Measurements from ENCODE around the gene CLCF1.
A peak's percentile ranks its signal among the peaks of the same experiment; 100 is the strongest.
"Not testable (repeated sequence)": the region's sequence is repeated elsewhere in the genome, so short reads cannot be mapped to it uniquely, and the experiment has no call there.

CLCF1 gene

DNA sequence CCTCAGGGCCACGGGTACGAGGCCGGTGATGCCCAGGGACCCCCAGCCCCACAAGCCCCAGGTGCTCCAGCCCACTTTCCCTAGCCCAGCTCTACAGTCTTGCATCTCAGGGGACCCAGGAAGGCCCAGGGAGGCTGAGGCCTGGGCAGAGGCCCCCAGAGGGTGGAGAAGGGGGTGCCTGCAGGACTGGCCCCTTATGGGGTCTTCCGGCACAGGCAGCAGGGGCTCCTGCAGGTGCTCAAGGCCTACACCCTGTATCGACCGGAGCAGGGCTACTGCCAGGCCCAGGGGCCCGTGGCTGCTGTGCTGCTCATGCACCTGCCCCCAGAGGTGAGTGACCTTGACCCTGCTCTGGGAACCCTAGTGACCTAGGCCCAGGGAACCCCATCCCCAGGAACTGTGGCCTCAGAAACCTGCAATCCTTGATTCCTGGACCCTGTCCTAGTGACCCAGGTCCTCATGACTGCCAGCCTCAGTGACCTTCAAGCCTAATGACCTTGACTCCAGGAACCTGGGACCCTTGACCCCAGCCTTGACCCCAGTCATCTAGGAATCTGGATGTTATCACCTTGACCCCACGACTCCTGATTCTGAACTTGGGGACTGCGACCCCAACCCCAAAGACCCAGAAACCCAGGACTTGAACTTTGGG is 32.4 kb upstream of the CLCF1 start:
- Histone ChIP-seq H2AFZ (ENCODE audit: low read depth, low read length) (no peak overlapping the region), H3K4me1 (ENCODE audit: insufficient read depth, low read length) (peaks cover 14% of the 10 kb centered on the region), H3K27me3 (ENCODE audit: insufficient read depth, low read length) (no peaks in the 10 kb centered on the region), H3K4me3 (ENCODE audit: low read length) (no peak overlapping the region), H3K36me3 (ENCODE audit: insufficient read depth, low read length) (no peaks in the 10 kb centered on the region), H3K9me3 (ENCODE audit: low read length) (no peaks in the 10 kb centered on the region)

DNA sequence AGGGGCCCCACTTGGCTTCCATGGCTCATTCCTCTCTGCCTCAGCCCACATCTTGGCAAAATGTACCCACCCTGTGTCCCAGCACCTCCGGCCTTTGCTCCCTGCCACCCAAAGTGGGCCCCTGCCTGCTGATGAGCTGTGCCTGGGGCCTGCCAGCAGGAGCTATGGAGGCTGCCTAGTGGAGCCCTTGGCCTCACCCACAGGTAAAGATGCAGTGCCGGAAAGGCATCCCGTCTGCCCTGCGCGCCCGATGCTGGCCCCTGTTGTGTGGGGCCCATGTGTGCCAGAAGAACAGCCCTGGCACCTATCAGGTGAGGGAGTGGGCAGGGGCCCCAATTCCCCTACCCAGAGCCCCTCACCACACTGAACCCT is 31.8 kb upstream of the CLCF1 start:
- peaks cover 19% of the 10 kb centered on the region for H3K4me1 ChIP-seq (ENCODE audit: insufficient read depth, low read length)
- no peaks in the 10 kb centered on the region for H3K9me3 ChIP-seq (ENCODE audit: low read length)
- H3K27me3 ChIP-seq (ENCODE audit: insufficient read depth, low read length), result no peaks in the 10 kb centered on the region
- no peak overlapping the region for H3K4me3 ChIP-seq (ENCODE audit: low read length)
- H3K36me3 ChIP-seq (ENCODE audit: insufficient read depth, low read length), result peaks cover 2% of the 10 kb centered on the region
- H2AFZ ChIP-seq (ENCODE audit: low read depth, low read length), result no peak overlapping the region

DNA sequence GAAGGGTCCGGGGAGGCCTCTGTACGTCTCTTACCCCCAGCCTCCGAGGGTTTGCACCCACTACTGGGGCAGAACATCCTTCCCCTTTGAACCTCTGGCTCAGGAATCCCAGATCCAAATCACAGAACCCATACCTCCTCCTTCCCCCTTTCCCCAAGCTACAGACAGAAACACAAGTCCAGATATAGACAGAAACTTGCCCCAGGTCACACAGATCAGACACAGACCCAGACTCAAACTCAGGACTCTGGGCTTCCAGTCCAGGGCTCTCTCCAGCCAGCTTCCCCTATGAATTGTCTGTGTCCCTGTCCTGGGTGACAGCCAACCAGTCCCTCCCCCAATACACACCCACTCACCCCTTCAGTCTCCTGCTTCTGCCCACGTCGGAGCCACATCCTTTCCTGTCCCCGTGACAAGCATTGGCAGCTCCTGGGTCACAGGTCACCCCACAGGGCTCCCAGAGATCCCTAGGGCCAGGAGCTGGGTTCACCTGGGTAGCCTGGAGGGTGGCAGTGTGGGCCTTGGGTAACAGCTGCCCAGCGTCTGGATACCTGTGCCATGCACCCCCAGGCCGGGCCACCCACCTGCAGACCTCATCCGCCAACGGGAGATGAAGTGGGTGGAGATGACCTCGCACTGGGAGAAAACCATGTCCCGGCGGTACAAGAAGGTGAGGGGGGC is 31.3 kb upstream of the CLCF1 start:
- peaks cover 4% of the 10 kb centered on the region for H3K36me3 ChIP-seq (ENCODE audit: insufficient read depth, low read length)
- no peaks in the 10 kb centered on the region for H3K27me3 ChIP-seq (ENCODE audit: insufficient read depth, low read length)
- no peaks in the 10 kb centered on the region for H3K9me3 ChIP-seq (ENCODE audit: low read length)
- H3K4me1 ChIP-seq (ENCODE audit: insufficient read depth, low read length), result peaks cover 17% of the 10 kb centered on the region
- no peak overlapping the region for H2AFZ ChIP-seq (ENCODE audit: low read depth, low read length)
- H3K4me3 ChIP-seq (ENCODE audit: low read length), result no peak overlapping the region

DNA sequence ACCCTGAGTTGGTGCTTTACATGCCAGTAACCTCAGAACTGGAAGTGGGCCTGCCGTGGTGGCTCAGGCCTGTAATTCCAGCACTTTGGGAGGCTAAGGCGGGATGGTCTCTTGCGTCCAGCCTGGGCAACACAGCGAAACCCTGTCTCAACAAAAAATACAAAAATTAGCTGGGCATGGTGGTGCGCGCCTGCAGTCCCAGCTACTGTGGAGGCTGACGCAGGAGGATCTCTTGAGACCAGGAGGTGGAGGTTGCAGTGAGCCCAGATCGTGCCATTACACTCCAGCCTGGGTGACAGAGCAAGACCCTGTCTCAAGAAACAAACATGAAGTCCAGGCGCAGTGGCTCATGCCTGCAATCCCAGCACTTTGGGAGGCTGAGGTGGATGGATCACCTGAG is 29.7 kb upstream of the CLCF1 start:
- not testable (repeated sequence) for H2AFZ ChIP-seq (ENCODE audit: low read depth, low read length); H3K9me3 ChIP-seq (ENCODE audit: low read length); H3K27me3 ChIP-seq (ENCODE audit: insufficient read depth, low read length); H3K4me3 ChIP-seq (ENCODE audit: low read length)
- Histone ChIP-seq H3K4me1 (ENCODE audit: insufficient read depth, low read length) (peaks cover 17% of the 10 kb centered on the region), H3K36me3 (ENCODE audit: insufficient read depth, low read length) (peaks cover 18% of the 10 kb centered on the region)

DNA sequence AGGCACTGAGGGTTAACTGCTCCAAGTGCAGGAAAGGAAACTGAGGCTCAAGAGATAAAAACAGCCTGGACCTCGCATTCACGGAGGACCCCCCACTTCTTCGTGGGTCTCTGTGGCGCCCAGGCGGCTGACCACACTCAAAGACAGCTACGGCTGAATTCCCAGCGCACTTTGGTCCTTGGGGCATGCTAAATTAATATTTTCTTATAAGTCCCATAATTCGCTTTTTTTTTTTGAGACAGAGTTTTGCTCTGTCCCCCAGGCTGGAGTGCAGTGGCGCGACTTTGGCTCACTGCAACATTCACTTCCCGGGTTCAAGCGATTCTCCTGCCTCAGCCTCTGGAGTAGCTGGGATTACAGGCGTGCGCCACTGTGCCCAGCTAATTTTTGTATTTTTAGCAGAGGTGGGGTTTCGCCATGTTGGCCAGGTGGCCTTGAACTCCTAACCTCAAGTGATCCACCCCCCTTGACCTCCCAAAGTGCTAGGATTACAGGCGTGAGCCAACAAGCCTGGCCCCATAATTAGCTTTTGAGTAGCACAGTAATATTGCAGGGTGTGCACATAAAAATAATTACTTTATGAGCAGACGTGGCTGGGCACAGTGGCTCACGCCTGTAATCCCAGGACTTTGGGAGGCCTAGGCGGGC is 28.9 kb upstream of the CLCF1 start:
- H3K4me3 ChIP-seq (ENCODE audit: low read length), result peak overlapping the region; percentile 28
- H3K9me3 ChIP-seq (ENCODE audit: low read length); H3K27me3 ChIP-seq (ENCODE audit: insufficient read depth, low read length); H2AFZ ChIP-seq (ENCODE audit: low read depth, low read length): not testable (repeated sequence)
- peaks cover 17% of the 10 kb centered on the region for H3K4me1 ChIP-seq (ENCODE audit: insufficient read depth, low read length)
- H3K36me3 ChIP-seq (ENCODE audit: insufficient read depth, low read length), result peaks cover 26% of the 10 kb centered on the region

DNA sequence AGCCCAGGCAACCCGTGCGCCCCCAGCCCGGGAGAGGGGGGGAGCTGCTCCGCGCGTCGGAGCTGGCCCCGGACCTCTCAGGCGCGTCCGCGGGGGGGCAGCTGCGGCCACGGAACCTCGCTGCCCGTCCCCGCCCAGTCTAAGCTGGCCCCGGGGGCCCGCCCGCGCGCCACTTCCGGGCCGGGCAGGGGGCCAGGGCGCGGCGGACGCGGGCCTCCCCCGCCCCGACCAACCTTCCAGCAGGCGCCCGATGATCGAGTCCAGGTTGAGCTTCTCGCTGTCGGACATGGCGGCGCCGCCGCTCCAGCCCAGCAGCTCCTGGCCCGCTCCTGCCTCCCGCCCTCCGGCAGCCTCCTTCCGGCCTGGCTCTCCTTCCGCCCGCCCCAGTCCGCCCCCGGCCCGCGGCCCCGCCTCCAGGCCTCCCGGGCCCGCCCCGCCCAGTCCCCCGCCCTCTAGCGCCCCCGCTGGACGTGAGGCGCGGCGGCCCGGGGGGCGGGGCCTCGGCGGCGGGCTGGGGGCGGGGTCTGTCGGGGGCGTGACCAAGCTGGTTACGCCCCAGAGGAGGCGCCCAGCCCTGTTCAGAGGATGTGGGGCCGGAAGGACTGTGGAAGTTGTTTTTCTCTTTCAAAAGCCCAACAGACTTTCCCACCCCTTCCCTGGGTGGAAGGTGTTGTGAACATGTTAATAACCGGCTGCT is 28.2 kb upstream of the CLCF1 start, which contains the start of gene PPP1CA:
TSS of gene PPP1CA (minus strand) at position 364 of the 697 bp plus-strand sequence. CDS start at position 288, 76 bp downstream.
- Histone ChIP-seq H3K4me3 (ENCODE audit: low read length) (peak within 1 kb of the TSS; percentile 94), H2AFZ (ENCODE audit: low read depth, low read length) (peak within 1 kb of the TSS; percentile 88), H3K9me3 (ENCODE audit: low read length) (no peaks in the 10 kb centered on the region), H3K4me1 (ENCODE audit: insufficient read depth, low read length) (peaks cover 17% of the 10 kb centered on the region), H3K36me3 (ENCODE audit: insufficient read depth, low read length) (peaks cover 29% of the 10 kb centered on the region), H3K27me3 (ENCODE audit: insufficient read depth, low read length) (no peaks in the 10 kb centered on the region)

DNA sequence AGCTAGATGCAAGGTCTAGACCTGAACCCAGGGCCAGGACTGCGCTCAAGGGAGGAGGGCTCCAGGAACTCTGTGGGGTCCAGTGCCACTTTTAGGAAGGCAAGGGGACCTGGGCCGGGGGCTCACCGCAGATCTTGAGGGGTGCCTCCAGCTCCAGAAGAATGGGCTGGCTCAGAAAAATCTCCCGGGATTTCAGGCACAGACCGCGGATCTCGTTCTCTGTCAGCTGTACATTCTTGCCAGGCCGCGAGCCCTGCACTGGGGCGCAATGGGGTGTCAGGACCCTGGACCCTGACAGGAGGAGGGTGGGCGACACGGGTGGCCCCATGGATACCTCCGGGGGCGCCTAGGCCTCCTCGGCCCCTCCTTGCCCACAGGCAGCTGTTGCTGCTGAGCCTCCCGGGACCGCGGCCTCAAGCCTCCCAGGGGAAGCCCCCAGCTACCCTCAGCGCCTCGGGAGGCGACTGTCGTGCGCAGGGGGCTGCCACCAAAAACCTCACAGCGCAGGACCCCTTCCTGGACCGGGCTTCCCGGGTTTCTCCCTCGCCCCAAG is 27.6 kb upstream of the CLCF1 start:
- Histone ChIP-seq H3K27me3 (ENCODE audit: insufficient read depth, low read length) (no peaks in the 10 kb centered on the region), H2AFZ (ENCODE audit: low read depth, low read length) (peak overlapping the region; percentile 88), H3K9me3 (ENCODE audit: low read length) (no peaks in the 10 kb centered on the region), H3K4me3 (ENCODE audit: low read length) (peak overlapping the region; percentile 94), H3K36me3 (ENCODE audit: insufficient read depth, low read length) (peaks cover 33% of the 10 kb centered on the region), H3K4me1 (ENCODE audit: insufficient read depth, low read length) (peaks cover 17% of the 10 kb centered on the region)

DNA sequence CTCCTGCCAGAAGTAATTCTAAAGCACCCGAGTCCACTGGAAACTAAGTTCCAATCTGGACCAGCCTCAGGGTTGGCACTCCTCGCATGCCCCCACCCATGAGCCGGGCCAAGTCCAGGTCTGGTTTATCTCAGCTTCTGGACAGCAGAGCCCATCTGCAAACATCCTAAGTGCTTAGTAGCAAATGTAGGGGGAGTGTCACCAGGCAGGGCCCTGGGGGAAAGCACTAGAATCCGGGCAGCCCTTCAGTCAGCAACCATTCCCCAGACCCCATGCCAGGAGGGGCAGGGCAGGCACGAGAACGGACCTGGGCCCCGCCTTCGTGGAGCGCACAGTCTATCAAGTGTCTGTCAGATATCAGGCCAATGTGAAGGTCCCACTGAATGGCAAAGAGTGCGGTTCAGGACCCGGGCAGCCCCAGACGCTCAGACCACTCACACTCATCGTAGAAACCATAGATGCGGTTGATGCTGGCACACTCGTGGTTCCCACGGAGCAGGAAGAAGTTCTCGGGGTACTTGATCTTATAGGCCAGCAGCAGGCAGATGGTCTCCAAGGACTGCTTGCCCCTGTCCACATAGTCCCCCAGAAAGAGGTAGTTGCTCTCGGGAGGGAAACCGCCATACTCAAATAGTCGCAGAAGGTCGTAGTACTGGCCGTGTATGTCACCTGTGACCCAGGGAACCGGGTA is 27.0 kb upstream of the CLCF1 start:
- Histone ChIP-seq H3K9me3 (ENCODE audit: low read length) (no peaks in the 10 kb centered on the region), H3K27me3 (ENCODE audit: insufficient read depth, low read length) (no peaks in the 10 kb centered on the region), H3K36me3 (ENCODE audit: insufficient read depth, low read length) (peaks cover 36% of the 10 kb centered on the region), H3K4me1 (ENCODE audit: insufficient read depth, low read length) (peaks cover 17% of the 10 kb centered on the region), H2AFZ (ENCODE audit: low read depth, low read length) (no peak overlapping the region), H3K4me3 (ENCODE audit: low read length) (peak overlapping the region; percentile 94)

DNA sequence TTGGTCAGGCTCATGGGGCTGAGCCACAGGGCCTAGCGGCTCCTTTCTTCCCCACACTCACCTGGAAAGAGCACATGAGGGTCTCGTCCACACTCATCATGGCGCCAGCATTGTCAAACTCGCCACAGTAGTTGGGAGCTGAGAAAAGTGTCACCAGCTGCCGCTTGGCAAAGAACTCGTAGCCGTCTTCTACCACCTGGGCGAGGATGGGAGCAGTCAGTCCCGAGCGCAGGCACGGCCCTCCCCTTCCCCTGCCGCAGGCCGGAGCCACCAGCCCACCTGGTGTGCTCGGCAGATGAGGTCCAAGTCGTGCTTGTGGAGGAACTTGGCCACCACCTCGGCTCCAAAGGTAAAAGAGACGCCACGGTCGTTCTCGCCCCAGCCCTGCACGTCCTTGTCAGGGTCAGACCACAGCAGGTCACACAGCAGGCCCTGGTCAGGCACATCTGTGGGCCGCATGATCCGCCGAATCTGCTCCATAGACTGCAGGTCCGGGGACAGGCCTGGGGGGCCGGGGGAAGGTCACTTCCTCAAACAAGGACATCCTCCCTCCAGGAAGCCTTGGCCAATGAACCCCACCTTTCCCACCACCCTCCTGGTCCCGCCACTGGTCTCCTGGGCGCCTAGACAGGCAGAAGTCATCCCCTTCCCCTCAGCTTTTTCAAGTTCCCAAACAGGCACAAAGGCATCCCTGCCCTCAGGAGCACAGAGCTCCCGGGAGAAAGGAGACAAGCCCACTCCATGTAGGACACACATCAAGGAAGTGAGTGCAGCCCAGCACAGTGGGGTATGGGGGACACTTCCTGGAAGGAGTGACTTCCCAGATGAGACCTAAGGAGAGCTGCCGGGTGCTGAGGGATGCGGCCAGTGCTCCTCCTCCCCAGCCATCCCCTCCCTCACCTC is 25.5 kb upstream of the CLCF1 start:
- Histone ChIP-seq H3K9me3 (ENCODE audit: low read length) (no peaks in the 10 kb centered on the region), H3K4me1 (ENCODE audit: insufficient read depth, low read length) (peaks cover 17% of the 10 kb centered on the region), H3K27me3 (ENCODE audit: insufficient read depth, low read length) (no peaks in the 10 kb centered on the region), H2AFZ (ENCODE audit: low read depth, low read length) (no peak overlapping the region), H3K36me3 (ENCODE audit: insufficient read depth, low read length) (peaks cover 39% of the 10 kb centered on the region), H3K4me3 (ENCODE audit: low read length) (no peak overlapping the region)

DNA sequence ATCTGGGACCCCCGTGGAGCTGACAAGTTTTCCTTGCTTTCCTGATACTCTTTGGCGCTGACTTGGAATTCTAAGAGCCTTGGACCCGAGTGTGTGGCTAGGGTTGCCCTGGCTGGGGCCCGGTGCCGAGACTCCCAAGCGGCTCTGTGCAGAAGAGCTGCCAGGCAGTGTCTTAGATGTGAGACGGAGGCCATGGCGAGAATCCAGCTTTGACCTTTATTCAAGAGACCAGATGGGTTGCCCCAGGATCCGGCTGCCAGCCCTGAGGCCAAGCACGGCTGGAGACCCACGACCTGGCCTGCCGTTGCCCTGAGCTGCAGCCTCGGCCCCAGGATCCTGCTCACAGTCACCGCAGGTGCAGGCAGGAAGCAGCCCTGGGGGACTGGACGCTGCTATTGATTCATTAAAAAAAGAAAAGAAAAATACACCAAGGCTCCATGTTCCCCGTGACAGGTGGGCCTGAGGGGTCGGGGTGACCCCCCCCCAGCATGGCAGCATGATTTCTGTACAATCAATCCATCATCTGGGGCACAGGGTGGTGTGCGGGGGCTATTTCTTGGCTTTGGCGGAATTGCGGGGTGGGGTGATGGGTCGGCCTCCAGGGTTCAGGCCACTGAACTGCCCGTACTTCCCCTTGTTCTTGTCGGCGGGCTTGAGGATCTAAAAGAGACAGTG is 24.7 kb upstream of the CLCF1 start:
- Histone ChIP-seq H3K9me3 (ENCODE audit: low read length) (no peaks in the 10 kb centered on the region), H3K27me3 (ENCODE audit: insufficient read depth, low read length) (no peaks in the 10 kb centered on the region), H3K4me3 (ENCODE audit: low read length) (no peak overlapping the region), H3K4me1 (ENCODE audit: insufficient read depth, low read length) (peaks cover 15% of the 10 kb centered on the region), H2AFZ (ENCODE audit: low read depth, low read length) (no peak overlapping the region), H3K36me3 (ENCODE audit: insufficient read depth, low read length) (peaks cover 41% of the 10 kb centered on the region)

DNA sequence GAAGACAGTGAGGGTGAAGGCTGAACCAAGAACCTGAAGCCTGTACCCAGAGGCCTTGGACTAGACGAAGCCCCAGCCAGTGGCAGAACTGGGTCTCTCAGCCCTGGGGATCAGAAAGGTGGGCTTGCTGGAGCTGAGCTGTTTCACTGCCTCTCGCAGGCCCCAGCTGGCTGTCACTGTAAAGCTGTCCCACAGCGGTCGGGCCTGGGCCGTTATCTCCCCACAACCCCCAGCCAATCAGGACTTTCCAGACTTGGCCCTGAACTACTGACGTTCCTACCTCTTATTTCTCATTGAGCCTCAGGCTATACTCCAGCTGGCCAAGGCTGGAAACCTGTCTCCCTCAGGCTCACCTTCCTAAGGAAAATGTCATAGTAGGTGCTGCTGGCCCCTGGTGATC is 24.1 kb upstream of the CLCF1 start:
- Histone ChIP-seq H2AFZ (ENCODE audit: low read depth, low read length) (no peak overlapping the region), H3K36me3 (ENCODE audit: insufficient read depth, low read length) (peaks cover 41% of the 10 kb centered on the region), H3K4me1 (ENCODE audit: insufficient read depth, low read length) (peaks cover 18% of the 10 kb centered on the region), H3K27me3 (ENCODE audit: insufficient read depth, low read length) (no peaks in the 10 kb centered on the region), H3K9me3 (ENCODE audit: low read length) (no peaks in the 10 kb centered on the region), H3K4me3 (ENCODE audit: low read length) (no peak overlapping the region)
